NOMO-1 treated with DMSO at 0.1 percent for 48 hours (cell line): ENCODE data around the gene POLR2J3.
"Not testable (repeated sequence)": the region's sequence is repeated elsewhere in the genome, so short reads cannot be mapped to it uniquely, and the experiment has no call there.

ENCODE experiments used
- DNase-seq: peaks from one replicate; lab custom pipeline; 2025; ENCODE audit not compliant: unreplicated experiment; lab: John Stamatoyannopoulos, UW

POLR2J3 gene

DNA sequence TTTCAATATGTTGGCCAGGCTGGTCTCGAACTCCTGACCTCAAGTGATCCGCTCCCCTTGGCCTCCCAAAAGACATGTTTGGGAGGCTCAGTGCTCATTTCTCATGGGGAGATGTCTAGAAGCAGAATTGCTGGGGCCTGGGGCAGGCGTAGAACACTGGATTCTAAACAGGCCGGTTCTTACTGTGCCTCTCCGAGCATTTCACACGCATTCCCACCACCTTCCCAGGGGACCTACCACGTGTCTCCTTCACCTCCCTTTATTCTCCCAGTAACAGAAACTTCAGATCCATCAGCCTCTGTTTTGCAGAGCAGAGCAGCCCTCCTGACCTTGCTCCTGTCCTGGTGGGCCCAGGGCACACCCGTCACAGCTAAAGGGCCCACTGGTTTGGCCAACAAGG is 45.2 kb downstream of the POLR2J3 start:
- not testable (repeated sequence) for DNase-seq

GRCh38 chr7:102524803-102525202 is 47.6 kb downstream of the POLR2J3 start:
- not testable (repeated sequence) for DNase-seq

DNA sequence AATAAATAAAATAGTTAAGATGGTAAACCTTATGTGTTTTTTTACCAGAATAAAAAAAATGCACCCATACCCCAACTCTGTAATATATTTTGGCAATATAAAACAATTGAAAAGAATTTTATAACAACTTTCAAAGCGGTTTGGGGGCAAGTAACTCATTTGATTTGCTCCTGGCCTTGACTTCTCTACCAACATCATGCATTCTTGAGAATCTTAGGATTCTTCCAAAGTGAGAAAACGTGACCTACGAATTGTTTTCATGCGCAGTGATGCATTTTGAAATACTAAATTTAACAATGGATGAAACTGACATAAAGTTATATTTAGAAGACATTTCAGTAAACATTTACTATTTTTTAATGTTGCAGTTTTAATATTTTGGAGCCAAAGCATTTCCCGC is 51.6 kb downstream of the POLR2J3 start:
- not testable (repeated sequence) for DNase-seq

GRCh38 chr7:102517550-102518147 is 54.7 kb downstream of the POLR2J3 start, which contains the start of gene RASA4B:
TSS of gene RASA4B (minus strand) at chr7:102517777. CDS start at chr7:102517710, 67 bp downstream.
- not testable (repeated sequence) for DNase-seq
